HG03108 (cell line): ENCODE results near the gene PRTG.
"Not testable (repeated sequence)": the region's sequence is repeated elsewhere in the genome, so short reads cannot be mapped to it uniquely, and the experiment has no call there.

Experiments
- ATAC-seq: cut with Tn5 transposase; IDR thresholded peaks from one replicate; pipeline ENCODE4 v1.9.1; 2021; ENCODE audit warnings: moderate library complexity; ENCODE audit not compliant: unreplicated experiment

Gene PRTG, protein sequence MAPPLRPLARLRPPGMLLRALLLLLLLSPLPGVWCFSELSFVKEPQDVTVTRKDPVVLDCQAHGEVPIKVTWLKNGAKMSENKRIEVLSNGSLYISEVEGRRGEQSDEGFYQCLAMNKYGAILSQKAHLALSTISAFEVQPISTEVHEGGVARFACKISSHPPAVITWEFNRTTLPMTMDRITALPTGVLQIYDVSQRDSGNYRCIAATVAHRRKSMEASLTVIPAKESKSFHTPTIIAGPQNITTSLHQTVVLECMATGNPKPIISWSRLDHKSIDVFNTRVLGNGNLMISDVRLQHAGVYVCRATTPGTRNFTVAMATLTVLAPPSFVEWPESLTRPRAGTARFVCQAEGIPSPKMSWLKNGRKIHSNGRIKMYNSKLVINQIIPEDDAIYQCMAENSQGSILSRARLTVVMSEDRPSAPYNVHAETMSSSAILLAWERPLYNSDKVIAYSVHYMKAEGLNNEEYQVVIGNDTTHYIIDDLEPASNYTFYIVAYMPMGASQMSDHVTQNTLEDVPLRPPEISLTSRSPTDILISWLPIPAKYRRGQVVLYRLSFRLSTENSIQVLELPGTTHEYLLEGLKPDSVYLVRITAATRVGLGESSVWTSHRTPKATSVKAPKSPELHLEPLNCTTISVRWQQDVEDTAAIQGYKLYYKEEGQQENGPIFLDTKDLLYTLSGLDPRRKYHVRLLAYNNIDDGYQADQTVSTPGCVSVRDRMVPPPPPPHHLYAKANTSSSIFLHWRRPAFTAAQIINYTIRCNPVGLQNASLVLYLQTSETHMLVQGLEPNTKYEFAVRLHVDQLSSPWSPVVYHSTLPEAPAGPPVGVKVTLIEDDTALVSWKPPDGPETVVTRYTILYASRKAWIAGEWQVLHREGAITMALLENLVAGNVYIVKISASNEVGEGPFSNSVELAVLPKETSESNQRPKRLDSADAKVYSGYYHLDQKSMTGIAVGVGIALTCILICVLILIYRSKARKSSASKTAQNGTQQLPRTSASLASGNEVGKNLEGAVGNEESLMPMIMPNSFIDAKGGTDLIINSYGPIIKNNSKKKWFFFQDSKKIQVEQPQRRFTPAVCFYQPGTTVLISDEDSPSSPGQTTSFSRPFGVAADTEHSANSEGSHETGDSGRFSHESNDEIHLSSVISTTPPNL

DNA sequence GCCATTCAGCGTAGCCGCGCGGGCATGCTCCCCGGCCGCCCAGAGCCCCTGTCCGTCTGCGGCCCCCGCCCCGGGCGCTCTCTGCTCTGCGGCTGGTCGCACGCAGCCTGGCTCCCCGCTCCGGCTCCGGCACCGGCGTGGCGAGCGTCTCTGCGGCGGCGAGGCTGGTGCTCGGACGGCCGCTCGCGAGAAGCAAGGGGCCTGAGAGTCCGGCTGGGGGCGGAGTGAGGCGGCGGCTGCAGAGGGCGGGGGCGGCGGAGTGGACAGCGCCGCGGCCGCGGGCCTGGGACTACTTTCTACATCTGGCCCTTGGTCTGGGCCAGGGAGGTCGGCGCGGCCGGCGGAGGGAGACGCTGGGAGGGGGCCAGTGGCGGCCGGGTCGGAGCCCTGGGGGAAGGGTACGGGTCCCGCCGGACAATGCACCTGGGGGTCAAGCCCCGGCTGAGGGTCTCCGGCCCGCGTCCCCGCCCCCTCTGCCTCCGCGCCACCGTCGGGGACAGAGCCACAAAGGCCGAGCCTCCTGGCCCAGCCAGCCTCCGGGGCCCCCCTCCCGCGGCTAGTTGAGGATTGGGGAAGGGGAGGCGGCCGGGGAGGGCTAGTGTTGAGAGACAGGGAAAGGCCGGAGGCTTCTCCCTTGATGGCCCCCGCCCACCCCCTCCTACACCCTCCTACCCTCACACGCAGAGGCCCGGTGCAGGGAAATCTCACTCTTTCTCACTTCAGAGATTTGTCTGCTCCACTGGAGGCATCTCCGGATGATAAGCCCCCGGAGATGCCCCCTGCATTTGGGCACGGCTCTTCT, at the start of gene PRTG:
Gene PRTG (minus strand): TSS at position 226 of the 802 bp plus-strand sequence. CDS start 221 bp downstream, at position 5.
- no peak for ATAC-seq

- no peak for ATAC-seq
Measured at GRCh38 chr15:55791551-55792400, 48.8 kb upstream of the PRTG start.

GRCh38 chr15:55789066-55789660, 46.2 kb upstream of the PRTG start:
- ATAC-seq: no peak

- ATAC-seq: no peak
Measured at GRCh38 chr15:55786341-55786740, 43.4 kb upstream of the PRTG start.

GRCh38 chr15:55785593-55785992, 42.6 kb upstream of the PRTG start:
- not testable (repeated sequence) for ATAC-seq

DNA sequence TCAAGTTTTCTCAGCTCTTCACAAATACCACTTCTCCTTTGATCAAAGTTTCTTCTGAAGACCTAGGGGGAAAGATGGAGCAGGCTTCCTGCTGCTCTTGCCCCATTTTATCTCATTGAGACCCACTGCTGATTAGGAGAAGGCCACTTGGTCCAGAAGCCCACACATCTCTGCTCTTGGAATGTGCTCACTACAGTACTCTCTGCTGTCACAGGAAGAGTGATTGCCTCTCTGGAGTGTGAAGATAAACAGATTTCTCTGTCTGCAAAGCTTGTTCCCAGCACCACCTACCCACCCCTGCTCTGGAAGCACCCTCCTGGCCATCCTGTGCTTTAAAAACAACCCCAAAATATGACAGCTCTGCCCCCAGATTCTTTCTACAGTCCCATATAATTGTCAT, 41.3 kb upstream of the PRTG start:
- no peak for ATAC-seq

- ATAC-seq: no peak
Measured at GRCh38 chr15:55782901-55783300, 39.9 kb upstream of the PRTG start.

DNA sequence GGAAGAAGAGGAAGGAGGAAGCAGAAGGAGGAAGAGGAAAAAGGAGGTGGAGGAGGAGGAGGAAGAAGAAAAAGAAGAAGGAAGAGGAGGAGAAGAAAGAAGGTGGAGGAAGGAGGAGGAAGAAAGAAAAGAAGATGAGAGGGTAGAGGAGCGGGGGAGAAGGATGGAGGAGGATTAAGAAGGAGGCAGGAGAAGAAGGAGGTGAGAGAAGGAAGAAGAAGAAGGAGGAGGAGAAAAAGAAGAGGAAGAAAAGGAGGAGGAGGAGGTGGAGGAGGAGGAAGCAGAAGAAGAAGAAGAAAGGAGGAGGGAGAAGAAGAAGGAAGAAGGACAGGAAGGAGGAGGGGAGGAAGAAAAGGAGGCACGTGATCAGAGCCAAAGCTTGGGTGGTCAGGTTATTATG, 37.3 kb upstream of the PRTG start:
- ATAC-seq: no peak

GRCh38 chr15:55778932-55779331, 36.0 kb upstream of the PRTG start:
- no peak for ATAC-seq

DNA sequence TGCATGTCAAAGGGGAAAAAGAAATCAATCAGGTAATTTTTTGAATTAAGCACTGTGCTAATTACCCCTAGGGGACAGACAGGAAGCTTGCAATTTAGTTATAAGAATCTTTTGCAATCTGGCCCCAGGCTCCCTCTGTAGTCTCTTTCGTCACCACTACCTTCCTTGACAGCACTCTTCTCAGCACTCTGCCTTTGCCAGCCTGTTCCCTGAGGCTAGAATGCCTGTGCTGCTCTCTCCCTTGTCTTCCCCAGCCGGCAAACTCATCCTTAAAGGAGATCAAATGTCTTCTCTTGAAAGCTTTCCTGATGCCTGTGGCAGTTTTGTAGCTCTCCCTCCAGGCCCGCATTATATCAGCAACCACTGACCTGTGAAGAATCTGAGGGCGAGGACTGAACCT, 32.4 kb upstream of the PRTG start:
- no peak for ATAC-seq

- ATAC-seq: no peak
Measured at GRCh38 chr15:55774113-55774970, 31.4 kb upstream of the PRTG start.

DNA sequence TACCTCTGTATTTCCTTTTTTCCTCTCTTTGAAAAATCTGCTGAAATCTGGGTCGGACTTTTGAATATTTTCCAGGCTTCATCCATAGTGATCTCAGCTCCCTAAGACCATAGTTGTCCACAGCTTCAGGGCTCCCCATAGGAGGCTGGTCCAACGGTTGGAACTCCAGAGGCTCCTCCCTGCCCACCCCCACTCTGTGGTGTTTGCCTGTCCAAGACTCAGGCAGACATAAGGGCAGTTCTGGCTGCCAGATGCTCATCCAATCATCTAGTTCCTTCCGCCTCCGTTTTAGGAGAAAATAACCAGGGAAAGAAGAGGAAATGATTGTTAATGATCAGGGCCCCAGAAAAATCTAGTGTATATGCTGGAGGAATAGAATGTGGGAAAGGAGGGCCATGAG, 27.9 kb upstream of the PRTG start:
- ATAC-seq: no peak

DNA sequence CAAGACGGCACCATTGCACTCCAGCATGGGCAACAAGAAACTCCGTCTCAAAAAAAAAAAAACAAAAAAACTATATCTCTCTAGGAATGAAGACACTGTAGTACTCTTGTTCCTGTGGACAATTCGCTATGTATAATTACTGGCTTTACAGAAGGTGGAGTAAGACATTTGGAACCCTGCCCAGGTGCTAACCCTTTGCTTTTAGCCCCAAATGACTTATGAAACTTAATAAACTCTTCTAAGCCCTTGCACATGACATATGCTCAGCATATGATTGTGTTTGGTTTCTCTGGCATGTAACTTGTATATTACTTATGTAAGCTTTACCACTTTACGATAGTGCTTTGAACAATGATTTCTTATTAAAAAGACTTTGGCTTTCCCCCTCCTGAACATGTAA, 27.3 kb upstream of the PRTG start:
- no peak for ATAC-seq

GRCh38 chr15:55768670-55769185, 25.8 kb upstream of the PRTG start:
- no peak for ATAC-seq

DNA sequence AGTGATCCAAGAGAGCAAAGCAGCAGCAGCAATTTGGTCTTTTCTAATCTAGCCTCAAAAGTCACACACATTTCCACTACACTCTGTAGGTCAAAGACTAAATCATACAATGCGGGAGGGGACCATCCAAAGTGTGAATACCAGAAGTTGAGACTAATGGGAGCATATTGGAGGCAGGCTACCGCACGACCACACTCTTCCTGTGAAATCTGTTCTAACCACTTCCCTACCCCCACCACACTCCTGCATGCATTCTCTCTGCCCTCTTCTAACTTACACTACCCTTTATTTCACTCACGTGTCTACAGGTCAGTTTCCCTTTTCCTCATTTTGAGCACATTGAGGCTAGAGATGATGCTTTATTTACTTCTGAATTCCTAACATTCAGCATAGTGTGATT, 23.7 kb upstream of the PRTG start:
- no peak for ATAC-seq

DNA sequence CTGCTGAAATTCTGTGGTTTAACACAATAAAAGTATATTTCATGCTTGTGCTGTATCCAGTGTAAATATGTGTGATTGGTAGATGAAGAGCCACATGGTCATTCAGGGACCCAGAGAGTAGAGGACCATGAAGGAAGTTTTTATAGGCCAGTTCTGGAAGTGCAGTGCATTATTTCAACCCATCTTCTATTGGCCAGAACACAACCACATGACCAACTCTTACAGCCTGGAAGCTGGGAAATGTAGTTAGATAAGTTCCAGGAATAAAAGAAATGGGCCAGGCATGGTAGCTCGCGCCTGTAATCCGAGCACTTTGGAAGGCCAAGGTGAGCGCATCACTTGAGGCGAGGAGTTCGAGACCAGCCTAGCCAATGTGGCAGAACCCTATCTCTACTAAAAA, 21.4 kb upstream of the PRTG start:
- no peak for ATAC-seq

DNA sequence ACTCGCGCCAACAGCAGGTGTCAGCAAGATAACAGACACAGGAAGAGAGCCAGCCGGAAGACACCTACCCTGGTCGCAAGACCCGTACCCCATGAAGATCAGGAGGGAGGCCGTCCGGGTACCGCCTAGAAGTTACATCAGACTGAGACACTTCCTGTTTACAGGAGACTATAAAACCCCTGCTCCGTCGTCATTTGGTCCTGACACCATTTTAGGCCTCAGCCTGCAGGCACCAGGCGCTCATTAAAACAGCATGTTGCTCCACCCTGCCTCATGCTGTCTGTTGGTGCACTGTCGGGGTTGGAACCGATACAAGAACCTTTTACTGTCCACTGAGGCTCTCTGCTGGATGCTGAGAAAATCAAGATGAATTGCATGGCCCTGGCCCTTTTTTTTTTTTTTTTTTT, 15.6 kb upstream of the PRTG start:
- ATAC-seq: no peak

- ATAC-seq: not testable (repeated sequence)
Measured at GRCh38 chr15:55753433-55753832, 10.5 kb upstream of the PRTG start.
